HG03025 (cell line): ENCODE results near the gene SLCO2A1.

Source experiments
- ATAC-seq: cut with Tn5 transposase; IDR thresholded peaks from one replicate; pipeline ENCODE4 v1.9.1; 2021; ENCODE audit warnings: mild to moderate bottlenecking, moderate library complexity; ENCODE audit not compliant: unreplicated experiment, low FRiP score

SLCO2A1 gene

GRCh38 chr3:134003066-134003465 is 26.7 kb downstream of the SLCO2A1 start:
- no peak for ATAC-seq

- ATAC-seq, result no peak
Observed at GRCh38 chr3:134002306-134002705, 27.4 kb downstream of the SLCO2A1 start.

- ATAC-seq, result no peak
Observed at GRCh38 chr3:134001251-134001650, 28.5 kb downstream of the SLCO2A1 start.

- no peak for ATAC-seq
Observed at GRCh38 chr3:133999891-134000685, 29.6 kb downstream of the SLCO2A1 start.

GRCh38 chr3:133998691-133999241 is 31.0 kb downstream of the SLCO2A1 start:
- no peak for ATAC-seq

GRCh38 chr3:133997871-133998635 is 31.7 kb downstream of the SLCO2A1 start:
- ATAC-seq, result no peak

- no peak for ATAC-seq
Observed at GRCh38 chr3:133996996-133997395, 32.7 kb downstream of the SLCO2A1 start.

- ATAC-seq, result no peak
Observed at GRCh38 chr3:133996251-133996661, 33.5 kb downstream of the SLCO2A1 start.

- ATAC-seq, result no peak
Observed at GRCh38 chr3:133995264-133995663, 34.5 kb downstream of the SLCO2A1 start.

GRCh38 chr3:133994166-133994890 is 35.4 kb downstream of the SLCO2A1 start:
- ATAC-seq, result no peak

- ATAC-seq, result no peak
Observed at GRCh38 chr3:133992951-133993620, 36.6 kb downstream of the SLCO2A1 start.

GRCh38 chr3:133992381-133992780 is 37.3 kb downstream of the SLCO2A1 start:
- ATAC-seq, result no peak

- ATAC-seq, result no peak
Observed at GRCh38 chr3:133991637-133992036, 38.1 kb downstream of the SLCO2A1 start.

GRCh38 chr3:133991209-133991608 is 38.5 kb downstream of the SLCO2A1 start:
- no peak for ATAC-seq

GRCh38 chr3:133989936-133990702 is 39.6 kb downstream of the SLCO2A1 start:
- ATAC-seq, result no peak

GRCh38 chr3:133988631-133989161 is 41.0 kb downstream of the SLCO2A1 start:
- no peak for ATAC-seq

GRCh38 chr3:133987948-133988484 is 41.7 kb downstream of the SLCO2A1 start:
- no peak for ATAC-seq

- ATAC-seq, result no peak
Observed at GRCh38 chr3:133987136-133987535, 42.6 kb downstream of the SLCO2A1 start.

- no peak for ATAC-seq
Observed at GRCh38 chr3:133986311-133986710, 43.4 kb downstream of the SLCO2A1 start.
